Neural progenitor cell (in vitro differentiated cells): ENCODE results near the gene TGM4.

Experiments
- CTCF ChIP-seq: fragments of 200-600 bp; sonication (generic); IDR thresholded peaks from 2 replicates; pipeline ENCODE4 v1.5.1; 2017; ENCODE audit warnings: antibody characterized with exemption, mild to moderate bottlenecking
- EZH2 ChIP-seq: fragments of 200-600 bp; sonication (generic); IDR thresholded peaks from 2 replicates; pipeline ENCODE4 v1.6.1; 2017; ENCODE audit warnings: antibody characterized with exemption, mild to moderate bottlenecking, moderate library complexity
- EZH2phosphoT487 ChIP-seq: fragments of 200-600 bp; sonication (generic); IDR thresholded peaks from 2 replicates; pipeline ENCODE4 v1.6.1; 2017; ENCODE audit warnings: antibody characterized with exemption

- TF ChIP-seq CTCF = no peak
- TF ChIP-seq EZH2phosphoT487 = no peak
- TF ChIP-seq EZH2 = no peak
Measured at GRCh38 chr3:44833394-44833793, 41.0 kb upstream of the TGM4 start.
